SU-DHL-6 (cell line): ENCODE data around the gene GRIFIN.

Source experiments
- H2AFZ ChIP-seq: fragments of 200-600 bp; sonication (generic); 2 replicates; pipeline ENCODE4 v1.6.1; 2014; ENCODE audit warnings: low read depth, mild to moderate bottlenecking, moderate library complexity, mixed read lengths, antibody characterized with exemption, low read length; ENCODE audit not compliant: severe bottlenecking
- H3F3A ChIP-seq: fragments of 200-600 bp; shearing (Covaris generic); 2 replicates; pipeline ENCODE4 v1.6.0; 2016; ENCODE audit warnings: antibody characterized with exemption, mild to moderate bottlenecking; ENCODE audit not compliant: insufficient read depth
- H3K27ac ChIP-seq: fragments of 200-600 bp; sonication (generic); 2 replicates; pipeline ENCODE4 v1.5.1; 2016; ENCODE audit warnings: low read depth, mild to moderate bottlenecking, low read length, moderate library complexity, mixed read lengths
- H3K27me3 ChIP-seq: fragments of 200-600 bp; sonication (generic), shearing (Covaris generic); 2 replicates; pipeline ENCODE4 v1.6.0; 2014; ENCODE audit warnings: mild to moderate bottlenecking, low read length
- H3K36me3 ChIP-seq: fragments of 200-600 bp; sonication (generic); 2 replicates; pipeline ENCODE4 v1.6.1; 2014; ENCODE audit warnings: mild to moderate bottlenecking, low read length, mixed read lengths
- H3K4me2 ChIP-seq: fragments of 300-600, 200-600 bp; shearing (Covaris generic), sonication (generic); 2 replicates; pipeline ENCODE4 v1.6.0; 2014; ENCODE audit warnings: low read length, low read depth, mild to moderate bottlenecking; ENCODE audit not compliant: poor library complexity, severe bottlenecking
- H3K4me3 ChIP-seq: fragments of 200-600 bp; sonication (generic); 2 replicates; pipeline ENCODE4 v1.5.1; 2014; ENCODE audit warnings: antibody characterized with exemption, low read length, mild to moderate bottlenecking, mixed read lengths; ENCODE audit not compliant: insufficient read depth, poor library complexity, severe bottlenecking
- H3K79me2 ChIP-seq: fragments of 200-600 bp; sonication (generic); 2 replicates; pipeline ENCODE4 v1.6.1; 2014; ENCODE audit warnings: mild to moderate bottlenecking, low read length, moderate library complexity; ENCODE audit not compliant: insufficient read depth
- H3K9ac ChIP-seq: fragments of 200-600 bp; sonication (generic); 2 replicates; pipeline ENCODE4 v1.7.0; 2014; ENCODE audit warnings: mild to moderate bottlenecking, low read length
- H3K9me2 ChIP-seq: fragments of 200-600 bp; sonication (generic); replicated peaks from 2 replicates; pipeline ENCODE4 v1.6.1; 2014; ENCODE audit warnings: low read length; ENCODE audit not compliant: insufficient read depth
- H3K9me3 ChIP-seq: fragments of 200-600 bp; sonication (generic); 2 replicates; pipeline ENCODE4 v1.6.1; 2014; ENCODE audit warnings: low read length, mixed read lengths; ENCODE audit not compliant: insufficient read depth
- H4K20me1 ChIP-seq: fragments of 200-600 bp; sonication (generic); 2 replicates; pipeline ENCODE4 v1.6.1; 2014; ENCODE audit warnings: low read depth, mild to moderate bottlenecking, antibody characterized with exemption, low read length, moderate library complexity, mixed read lengths
- CTCF ChIP-seq: fragments of 200-600 bp; sonication (generic); IDR thresholded peaks from one replicate; pipeline ENCODE4 v1.5.1; 2017; ENCODE audit warnings: antibody characterized with exemption, mild to moderate bottlenecking, low read length, moderate library complexity; ENCODE audit not compliant: insufficient read depth, poor library complexity, severe bottlenecking
- EZH2phosphoT487 ChIP-seq: fragments of 200-600 bp; sonication (generic), shearing (Covaris generic); conservative IDR thresholded peaks from 2 replicates; pipeline ENCODE4 v1.6.1; 2018; ENCODE audit warnings: mild to moderate bottlenecking, antibody characterized with exemption, low read length, moderate library complexity, mixed read lengths

GRIFIN gene

DNA sequence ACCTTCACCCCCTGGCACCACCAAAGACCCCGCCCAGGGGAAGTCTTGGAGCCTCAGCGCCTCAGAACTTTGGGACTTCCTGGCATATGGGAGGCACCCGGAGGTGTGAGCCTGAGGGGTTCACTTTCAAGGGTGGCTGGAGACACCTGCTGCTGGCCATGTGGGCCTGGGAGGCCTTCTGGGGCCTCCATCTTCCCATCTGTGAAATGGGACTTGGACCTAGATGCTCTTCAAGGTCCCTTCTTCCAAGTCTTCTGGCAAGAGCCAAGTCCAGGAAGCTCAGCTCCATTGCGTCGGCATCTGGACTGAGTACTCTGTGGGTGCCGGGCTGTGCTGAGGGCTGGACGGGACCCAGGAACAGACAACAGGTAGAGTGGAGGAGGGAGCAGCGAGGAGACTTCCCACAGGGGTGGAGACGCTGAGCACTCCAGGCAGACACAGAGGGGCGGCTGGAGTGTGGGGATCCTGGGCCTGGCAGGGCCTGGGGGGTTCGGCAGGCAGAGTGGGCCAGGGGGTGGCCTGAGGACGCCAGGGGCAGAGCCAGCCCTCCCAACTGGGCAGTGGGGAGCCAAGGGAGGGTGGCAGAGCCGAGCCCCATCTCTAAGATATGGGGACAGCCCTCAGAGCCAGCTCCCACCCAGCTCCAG is 34.1 kb upstream of the GRIFIN start:
- Histone ChIP-seq H3K36me3 (no peaks in the 10 kb centered on the region), H3K4me2 (no peak overlapping the region)

DNA sequence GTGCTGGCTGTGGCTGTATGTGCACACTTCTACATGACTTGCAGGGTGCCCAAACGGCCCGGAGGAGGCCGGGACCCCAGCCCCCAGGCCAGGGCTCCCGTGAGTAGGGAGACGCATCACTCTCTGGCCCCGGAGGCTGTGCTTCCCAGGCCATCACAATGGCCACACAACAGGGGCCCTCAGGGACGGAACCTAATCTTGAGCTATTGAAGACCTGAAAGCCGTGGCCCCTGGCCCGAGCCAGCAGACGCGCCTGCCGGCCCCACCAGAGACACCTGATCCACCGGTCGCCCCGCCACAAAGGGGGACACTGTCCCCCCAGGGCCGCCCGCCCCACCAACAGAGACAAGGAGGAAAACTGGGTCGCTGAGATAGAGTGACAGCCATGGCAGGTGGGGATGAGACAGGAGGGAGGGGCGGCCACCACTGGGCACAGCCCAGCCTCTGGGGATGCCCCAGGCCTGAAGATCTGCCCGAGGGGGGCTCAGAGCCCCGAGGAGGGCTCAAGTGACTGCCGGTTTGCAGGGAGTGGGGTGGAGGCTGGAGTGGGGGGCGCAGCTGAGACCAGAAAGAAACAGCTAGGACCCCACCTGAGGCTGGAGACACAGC is 33.2 kb upstream of the GRIFIN start:
- no peak overlapping the region for H3K4me2 ChIP-seq
- H3K9ac ChIP-seq, result no peak overlapping the region
- no peaks in the 10 kb centered on the region for H3K9me2 ChIP-seq
- no peaks in the 10 kb centered on the region for H3K36me3 ChIP-seq
- H3K9me3 ChIP-seq, result no peaks in the 10 kb centered on the region
- TF ChIP-seq EZH2phosphoT487, result no peak
- TF ChIP-seq CTCF, result no peak
- no peak overlapping the region for H2AFZ ChIP-seq
- no peak overlapping the region for H3K27ac ChIP-seq
- H3K27me3 ChIP-seq, result no peaks in the 10 kb centered on the region
- H4K20me1 ChIP-seq, result no peaks in the 10 kb centered on the region
- no peaks in the 10 kb centered on the region for H3F3A ChIP-seq
- no peaks in the 10 kb centered on the region for H3K79me2 ChIP-seq
- no peak overlapping the region for H3K4me3 ChIP-seq

More for the DNA sequence above, 34.1 kb upstream of the GRIFIN start:
- no peaks in the 10 kb centered on the region for H3K79me2 ChIP-seq
- H3K9me3 ChIP-seq, result no peaks in the 10 kb centered on the region
- no peak overlapping the region for H2AFZ ChIP-seq
- no peak overlapping the region for H3K27ac ChIP-seq
- H3K9me2 ChIP-seq, result no peaks in the 10 kb centered on the region
- H3K4me3 ChIP-seq, result no peak overlapping the region
- no peak for TF ChIP-seq EZH2phosphoT487
- no peak for TF ChIP-seq CTCF
- H4K20me1 ChIP-seq, result no peaks in the 10 kb centered on the region
- H3F3A ChIP-seq, result no peaks in the 10 kb centered on the region
- H3K27me3 ChIP-seq, result no peaks in the 10 kb centered on the region
- no peak overlapping the region for H3K9ac ChIP-seq

DNA sequence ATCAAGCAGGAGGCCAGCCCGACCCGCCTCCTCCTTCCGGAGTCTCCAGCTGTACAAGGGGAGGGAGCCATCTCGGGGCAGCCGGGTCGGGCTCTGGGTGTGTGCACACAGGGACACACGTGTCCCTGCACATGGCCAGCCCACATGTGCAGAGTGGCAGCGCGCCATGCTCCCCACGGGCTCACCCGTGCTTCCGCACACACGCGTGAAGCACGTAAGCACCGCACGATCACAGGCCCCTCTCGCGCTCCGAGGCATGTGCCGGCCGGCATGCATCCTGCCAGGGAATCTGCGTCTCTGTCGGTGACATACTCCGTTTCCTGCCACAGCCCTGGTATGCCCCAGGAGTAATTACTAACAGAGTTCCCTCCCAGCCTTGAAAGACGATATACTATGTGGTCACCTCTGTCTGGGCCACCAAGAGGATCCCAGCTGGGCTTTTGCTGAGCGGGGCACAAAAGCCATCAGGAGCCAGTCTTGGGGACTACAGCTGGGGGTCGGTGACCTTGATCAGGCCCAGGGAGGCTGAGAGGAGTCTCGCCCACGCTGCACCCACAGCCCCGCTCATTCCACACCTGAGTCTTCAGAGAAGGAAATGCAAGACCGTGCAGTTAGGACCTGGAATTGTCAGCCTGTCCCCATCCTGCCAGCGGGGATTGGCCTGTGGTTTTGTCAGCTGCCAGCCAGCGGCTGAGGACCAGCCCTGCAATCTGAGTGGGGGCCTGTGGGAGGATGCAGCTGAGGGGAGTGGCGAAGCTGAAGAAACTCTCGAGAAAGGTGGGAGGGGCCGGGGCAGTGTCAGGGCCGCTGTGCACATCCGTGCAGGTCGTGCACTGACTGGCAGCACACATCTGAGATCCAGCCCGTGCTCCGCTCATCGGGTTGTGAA is 32.4 kb upstream of the GRIFIN start:
- Histone ChIP-seq H3K27ac (no peak overlapping the region), H2AFZ (no peak overlapping the region), H3F3A (no peaks in the 10 kb centered on the region), H4K20me1 (no peaks in the 10 kb centered on the region), H3K4me2 (no peak overlapping the region), H3K9me2 (no peaks in the 10 kb centered on the region), H3K27me3 (no peaks in the 10 kb centered on the region), H3K36me3 (no peaks in the 10 kb centered on the region), H3K79me2 (no peaks in the 10 kb centered on the region), H3K4me3 (no peak overlapping the region), H3K9ac (no peak overlapping the region), H3K9me3 (no peaks in the 10 kb centered on the region)
- no peak for TF ChIP-seq EZH2phosphoT487
- no peak for TF ChIP-seq CTCF
